Breast epithelium (tissue), 4 donors: ENCODE data around the gene XCR1. TPM values are rescaled to one million over a fixed set of nuclear protein-coding genes. Genes with fewer than 3 reads are reported as not detected.

ENCODE experiments used
- DNase-seq, 2 donors: peaks; one replicate each; pipeline ENCODE4 v3.0.0-alpha.2; 2019; ENCODE audit warnings: low spot score in 2 of 2
- H3K27ac ChIP-seq, 2 donors: fragments of 200-600 bp; sonication (generic) in 1 of 2; one replicate each; pipeline ENCODE4 v1.5.1; 2016 to 2019; ENCODE audit warnings: mild to moderate bottlenecking in 1 of 2
- H3K27me3 ChIP-seq, 2 donors: fragments of 200-600 bp; sonication (generic) in 1 of 2; one replicate each; pipeline versions ENCODE4 v1.5.1 to v1.6.0; 2017 to 2019; ENCODE audit warnings: control low read depth in 1 of 2, mild to moderate bottlenecking in 1 of 2
- H3K36me3 ChIP-seq: fragments of 200-600 bp; one replicate; pipeline ENCODE4 v1.5.1; 2019
- H3K4me1 ChIP-seq, 2 donors: fragments of 200-600 bp; sonication (generic); one replicate each; pipeline ENCODE4 v1.5.1; 2016 to 2019; ENCODE audit warnings: control low read depth in 1 of 2
- H3K4me3 ChIP-seq, 3 donors: fragments of 200-600 bp; sonication (generic); 1 replicate in 2 of 3; 2 replicates in 1 of 3; pipeline ENCODE4 v1.5.1; 2016 to 2019; ENCODE audit warnings: mild to moderate bottlenecking in 3 of 3, moderate library complexity in 2 of 3
- H3K9me3 ChIP-seq, 2 donors: fragments of 200-600 bp; sonication (generic) in 1 of 2; one replicate each; pipeline ENCODE4 v1.5.1; 2016 to 2019; ENCODE audit warnings: control low read depth in 1 of 2
- POLR2A ChIP-seq: fragments of 450-650 bp; IDR thresholded peaks from one replicate; pipeline ENCODE4 v1.6.1; 2016; ENCODE audit warnings: antibody characterized with exemption, mild to moderate bottlenecking, moderate library complexity
- POLR2AphosphoS5 ChIP-seq, 3 donors: sonication (generic); formaldehyde crosslinking; IDR thresholded peaks; one replicate each; pipeline ENCODE4 v1.6.1; 2017; ENCODE audit warnings: antibody characterized with exemption in 3 of 3
- intact Hi-C: fragments of 100-400 bp; cut with DNase I; formaldehyde crosslinking; loops from one replicate; pipeline ENCODE4 v1.15.1; 2023; ENCODE audit warnings: low total_unique reads
- total RNA-seq, 3 donors: library from RNA; depleted of rRNA; stranded (reverse); fragments of >200 nt; gene quantifications; one replicate each; pipeline ENCODE4 v1.1.0, GENCODE V29; 2016
- TF ChIP-seq, protein P1 (sequence below), 3 donors: fragments of 450-650 bp; IDR thresholded peaks; one replicate each; pipeline ENCODE4 v1.5.1; 2016 to 2017; ENCODE audit warnings: antibody characterized with exemption in 3 of 3, mild to moderate bottlenecking in 3 of 3, moderate library complexity in 3 of 3

Gene XCR1
- total RNA-seq, 3 donors from 2014 or later = under 0.01 TPM

DNA sequence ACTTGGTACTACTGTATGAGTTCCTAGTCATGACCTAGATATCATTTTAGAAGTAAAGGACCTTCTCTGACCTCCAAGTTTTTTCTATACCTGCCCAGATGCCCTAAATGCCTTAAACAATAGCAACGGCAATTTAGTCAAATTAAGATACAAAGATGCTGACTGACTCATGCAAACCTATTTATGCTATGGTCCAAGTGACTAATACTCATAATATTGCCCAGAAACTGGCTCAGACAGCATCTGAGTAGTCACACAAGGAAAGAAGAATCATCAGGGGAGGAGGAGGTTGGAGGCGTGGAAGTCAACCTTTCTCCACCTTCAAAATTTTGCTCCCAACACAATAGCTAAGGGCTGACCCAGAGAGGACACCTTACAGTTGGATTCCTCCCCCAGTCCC is 38.5 kb downstream of the XCR1 start:
- Histone ChIP-seq H3K36me3 (no peaks in the 10 kb centered on the region), H3K4me1 (peaks cover 21 to 54% of the 10 kb centered on the region in 2 donors), H3K27me3 (no peaks in the 10 kb centered on the region), H3K27ac (peak overlapping the region; percentile 81), H3K4me3 (no peak overlapping the region), H3K9me3 (no peaks in the 10 kb centered on the region)
- intact Hi-C loops = no loop called here
- TF ChIP-seq POLR2AphosphoS5 (IDR thresholded peaks at IDR 0.05) (no peak), POLR2A (no peak)
- TF ChIP-seq, protein P1, sequence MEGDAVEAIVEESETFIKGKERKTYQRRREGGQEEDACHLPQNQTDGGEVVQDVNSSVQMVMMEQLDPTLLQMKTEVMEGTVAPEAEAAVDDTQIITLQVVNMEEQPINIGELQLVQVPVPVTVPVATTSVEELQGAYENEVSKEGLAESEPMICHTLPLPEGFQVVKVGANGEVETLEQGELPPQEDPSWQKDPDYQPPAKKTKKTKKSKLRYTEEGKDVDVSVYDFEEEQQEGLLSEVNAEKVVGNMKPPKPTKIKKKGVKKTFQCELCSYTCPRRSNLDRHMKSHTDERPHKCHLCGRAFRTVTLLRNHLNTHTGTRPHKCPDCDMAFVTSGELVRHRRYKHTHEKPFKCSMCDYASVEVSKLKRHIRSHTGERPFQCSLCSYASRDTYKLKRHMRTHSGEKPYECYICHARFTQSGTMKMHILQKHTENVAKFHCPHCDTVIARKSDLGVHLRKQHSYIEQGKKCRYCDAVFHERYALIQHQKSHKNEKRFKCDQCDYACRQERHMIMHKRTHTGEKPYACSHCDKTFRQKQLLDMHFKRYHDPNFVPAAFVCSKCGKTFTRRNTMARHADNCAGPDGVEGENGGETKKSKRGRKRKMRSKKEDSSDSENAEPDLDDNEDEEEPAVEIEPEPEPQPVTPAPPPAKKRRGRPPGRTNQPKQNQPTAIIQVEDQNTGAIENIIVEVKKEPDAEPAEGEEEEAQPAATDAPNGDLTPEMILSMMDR (IDR thresholded peaks at IDR 0.05) = no peak
- no peak for DNase-seq

DNA sequence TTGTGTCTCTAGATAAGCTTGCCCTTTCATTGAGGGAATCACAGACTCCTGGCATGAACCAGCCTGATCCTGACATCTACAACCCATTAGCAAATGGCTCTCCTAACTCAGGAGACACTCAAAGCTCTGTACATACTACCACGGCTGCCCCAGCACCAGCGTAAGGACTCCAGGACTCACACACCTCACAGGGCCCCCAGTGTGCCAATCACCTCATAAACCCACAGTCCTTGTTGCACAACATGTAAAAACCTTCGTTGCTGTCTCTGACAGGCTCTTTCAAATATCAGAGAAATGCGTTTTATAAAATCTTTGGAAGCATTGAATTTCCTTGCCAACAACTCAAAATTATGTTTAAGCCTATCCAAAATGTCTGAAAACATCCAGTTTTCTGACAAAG is 38.9 kb downstream of the XCR1 start:
- H3K36me3 ChIP-seq = no peaks in the 10 kb centered on the region
- H3K27me3 ChIP-seq = no peaks in the 10 kb centered on the region
- peak overlapping the region; percentile 81 for H3K27ac ChIP-seq
- intact Hi-C loops = no loop called here
- H3K4me1 ChIP-seq = peaks cover 21 to 55% of the 10 kb centered on the region in 2 donors
- TF ChIP-seq POLR2A = no peak
- no peaks in the 10 kb centered on the region for H3K9me3 ChIP-seq
- DNase-seq = no peak
- H3K4me3 ChIP-seq = no peak overlapping the region

DNA sequence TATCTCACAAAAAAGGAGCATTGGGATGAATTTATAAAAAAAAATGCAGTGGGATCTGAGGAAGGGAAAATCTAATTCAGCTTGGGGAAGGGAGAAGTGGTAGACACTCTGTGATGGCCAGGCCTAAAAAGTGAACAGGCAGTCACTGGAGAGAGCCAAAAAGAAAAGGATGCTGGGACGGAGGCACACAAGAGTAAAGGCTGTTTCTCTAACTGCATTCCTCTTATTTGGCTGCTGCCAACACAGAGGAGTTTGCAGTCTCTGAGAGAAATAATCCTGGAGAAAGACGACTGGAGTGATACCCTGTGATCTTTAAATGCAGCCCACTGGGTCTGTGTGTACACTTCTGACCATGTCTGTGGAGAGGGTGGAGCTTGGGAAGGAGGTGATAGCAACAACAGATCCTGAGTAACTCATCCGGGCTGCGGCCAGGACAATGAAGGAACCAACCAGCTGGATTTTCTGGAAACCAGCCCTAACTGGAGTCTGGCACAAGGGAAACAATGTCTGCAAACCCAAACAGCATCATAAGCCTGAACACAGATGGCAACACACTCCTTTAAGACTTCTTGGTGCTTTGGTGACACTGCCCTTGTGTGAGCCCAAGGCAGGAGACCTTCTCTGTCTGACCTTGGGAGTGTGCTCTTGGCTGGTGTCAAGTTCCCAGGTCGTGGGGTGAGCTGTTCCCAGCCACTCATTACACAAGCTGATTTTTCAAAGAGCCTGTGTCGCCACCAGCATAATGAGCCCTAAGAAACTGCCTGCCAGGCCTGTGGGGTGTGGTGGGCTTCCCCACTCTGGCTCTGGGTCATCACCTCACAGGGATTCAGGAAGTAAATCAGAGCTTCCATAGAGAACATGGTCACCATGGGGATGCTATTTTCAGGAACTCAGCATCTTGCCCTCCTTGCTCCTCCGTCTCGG is 39.7 kb downstream of the XCR1 start:
- Histone ChIP-seq H3K4me3 (no peak overlapping the region), H3K27ac (peak overlapping the region; percentile 81), H3K27me3 (no peaks in the 10 kb centered on the region), H3K4me1 (peaks cover 16 to 55% of the 10 kb centered on the region in 2 donors), H3K36me3 (no peaks in the 10 kb centered on the region), H3K9me3 (no peaks in the 10 kb centered on the region)
- TF ChIP-seq, protein P1 (IDR thresholded peaks at IDR 0.05) = no peak
- TF ChIP-seq POLR2AphosphoS5 (IDR thresholded peaks at IDR 0.05) (no peak), POLR2A (no peak)
- intact Hi-C loops = no loop called here
- no peak for DNase-seq

DNA sequence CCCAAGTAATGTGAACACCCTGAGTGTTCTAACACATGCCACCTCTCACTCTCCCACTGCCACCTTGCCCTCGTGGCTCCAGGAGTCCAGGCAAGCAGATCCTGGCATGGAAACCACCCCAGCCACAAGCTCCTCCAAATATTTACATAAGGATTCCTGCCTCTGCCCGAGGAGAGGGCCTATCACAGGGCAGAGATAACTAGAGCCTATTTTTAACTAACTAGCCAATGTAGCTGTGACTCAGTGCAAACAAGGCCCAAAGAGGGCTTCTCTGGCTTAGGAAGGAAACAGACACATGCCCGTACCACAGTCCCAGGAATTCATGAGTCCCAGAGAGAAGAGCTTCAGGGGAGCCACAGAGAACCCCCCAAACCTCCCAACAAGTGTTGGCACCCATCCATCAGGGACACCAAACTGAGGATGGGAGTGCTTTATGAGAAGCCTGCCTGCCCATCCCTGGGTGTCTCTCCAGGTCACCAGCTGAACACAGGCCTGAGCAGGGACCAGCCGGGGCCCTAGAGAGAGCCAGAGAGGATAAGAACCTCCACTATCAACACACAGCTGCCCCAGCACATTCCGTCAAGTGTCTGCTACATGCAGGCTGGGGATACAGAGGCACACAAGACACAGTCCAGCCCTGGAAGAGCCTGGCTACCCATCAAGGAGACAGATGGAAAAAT is 40.8 kb downstream of the XCR1 start:
- peaks cover 16 to 55% of the 10 kb centered on the region in 2 donors for H3K4me1 ChIP-seq
- H3K4me3 ChIP-seq = no peak overlapping the region
- peak; percentile 42 to 60 for DNase-seq
- H3K27me3 ChIP-seq = no peaks in the 10 kb centered on the region
- H3K27ac ChIP-seq = peak overlapping the region; percentile 81
- TF ChIP-seq POLR2A (no peak), POLR2AphosphoS5 (IDR thresholded peaks at IDR 0.05) (no peak)
- TF ChIP-seq, protein P1 (IDR thresholded peaks at IDR 0.05) = no peak
- no peaks in the 10 kb centered on the region for H3K36me3 ChIP-seq
- no peaks in the 10 kb centered on the region for H3K9me3 ChIP-seq
- intact Hi-C loops = no loop called here

DNA sequence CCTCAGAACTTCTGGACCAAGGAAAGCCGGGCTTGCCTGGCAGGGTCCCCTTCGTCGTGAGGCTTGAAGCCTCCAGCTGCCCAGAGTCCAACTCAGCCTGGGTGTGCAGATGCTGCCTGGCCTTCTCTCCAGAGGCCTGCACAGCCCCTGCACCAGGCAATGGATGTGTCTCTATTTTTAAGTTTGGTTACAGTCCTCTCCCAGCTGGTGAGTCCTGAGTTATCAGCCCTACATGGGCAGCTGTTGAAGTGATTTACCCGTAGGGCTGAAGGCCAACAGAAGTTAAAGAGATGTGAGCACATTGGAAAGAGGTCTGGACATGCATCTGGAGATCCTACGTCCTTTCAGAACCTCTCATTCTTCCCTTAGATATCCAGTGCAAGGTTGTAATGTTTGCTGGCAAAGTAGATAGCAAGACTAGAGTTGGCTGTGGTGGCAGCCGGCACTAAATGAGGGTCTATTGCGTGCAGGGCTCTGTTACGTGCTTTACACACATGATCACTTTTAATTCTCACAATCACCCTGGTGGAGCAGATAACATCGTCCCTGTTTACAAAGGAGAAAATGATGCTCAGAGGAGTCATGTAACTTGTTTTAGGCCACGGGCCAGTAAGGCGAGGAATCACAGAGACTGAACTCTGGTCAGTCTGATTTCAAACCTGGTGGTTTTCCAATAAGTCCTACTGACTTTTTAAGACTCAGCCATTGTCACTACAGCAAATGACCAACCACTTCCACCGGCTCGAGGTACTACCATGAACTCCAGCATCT is 41.6 kb downstream of the XCR1 start:
- intact Hi-C loops = no loop called here
- Histone ChIP-seq H3K27ac (peak overlapping the region; percentile 81), H3K9me3 (no peaks in the 10 kb centered on the region), H3K36me3 (no peaks in the 10 kb centered on the region), H3K27me3 (no peaks in the 10 kb centered on the region), H3K4me1 (peaks cover 16 to 55% of the 10 kb centered on the region in 2 donors), H3K4me3 (no peak overlapping the region)
- TF ChIP-seq POLR2AphosphoS5 (IDR thresholded peaks at IDR 0.05) = no peak
- TF ChIP-seq POLR2A = no peak
- TF ChIP-seq, protein P1 (IDR thresholded peaks at IDR 0.05) = no peak
- DNase-seq = no peak
